Effector memory CD8-positive, alpha-beta T cell (primary cell): ENCODE measurements around the gene CHST9.

ENCODE experiments used
- ATAC-seq: fragments of 150-1000 bp; cut with Tn5 transposase; replicated peaks from 2 replicates; pipeline ENCODE4 v1.10.0; 2021; ENCODE audit warnings: mild to moderate bottlenecking, moderate library complexity
- DNase-seq, 3 experiments: peaks; one replicate each; pipeline ENCODE4 v3.0.0; 2021
- H3K27ac Mint-ChIP-seq, 2 donors: one replicate each; pipeline ENCODE4 v1.8.0; 2022; ENCODE audit warnings: mild to moderate bottlenecking in 2 of 2, mixed read lengths in 2 of 2, moderate library complexity in 2 of 2
- H3K27me3 Mint-ChIP-seq, 2 donors: one replicate each; pipeline ENCODE4 v1.8.0; 2022; ENCODE audit warnings: mixed read lengths in 2 of 2
- H3K36me3 Mint-ChIP-seq: one replicate; pipeline ENCODE4 v1.8.0; 2022; ENCODE audit warnings: mild to moderate bottlenecking, moderate library complexity, mixed read lengths; ENCODE audit not compliant: insufficient read depth
- H3K4me1 Mint-ChIP-seq, 2 donors: one replicate each; pipeline ENCODE4 v1.8.0; 2022; ENCODE audit warnings: low read depth in 2 of 2, mixed read lengths in 2 of 2
- H3K4me3 Mint-ChIP-seq, 2 donors: one replicate each; pipeline ENCODE4 v1.8.0; 2022; ENCODE audit warnings: mild to moderate bottlenecking in 2 of 2, mixed read lengths in 2 of 2, moderate library complexity in 2 of 2
- H3K9me3 Mint-ChIP-seq, 2 donors: one replicate each; pipeline ENCODE4 v1.8.0; 2022; ENCODE audit warnings: mixed read lengths in 2 of 2

The CHST9 gene

DNA sequence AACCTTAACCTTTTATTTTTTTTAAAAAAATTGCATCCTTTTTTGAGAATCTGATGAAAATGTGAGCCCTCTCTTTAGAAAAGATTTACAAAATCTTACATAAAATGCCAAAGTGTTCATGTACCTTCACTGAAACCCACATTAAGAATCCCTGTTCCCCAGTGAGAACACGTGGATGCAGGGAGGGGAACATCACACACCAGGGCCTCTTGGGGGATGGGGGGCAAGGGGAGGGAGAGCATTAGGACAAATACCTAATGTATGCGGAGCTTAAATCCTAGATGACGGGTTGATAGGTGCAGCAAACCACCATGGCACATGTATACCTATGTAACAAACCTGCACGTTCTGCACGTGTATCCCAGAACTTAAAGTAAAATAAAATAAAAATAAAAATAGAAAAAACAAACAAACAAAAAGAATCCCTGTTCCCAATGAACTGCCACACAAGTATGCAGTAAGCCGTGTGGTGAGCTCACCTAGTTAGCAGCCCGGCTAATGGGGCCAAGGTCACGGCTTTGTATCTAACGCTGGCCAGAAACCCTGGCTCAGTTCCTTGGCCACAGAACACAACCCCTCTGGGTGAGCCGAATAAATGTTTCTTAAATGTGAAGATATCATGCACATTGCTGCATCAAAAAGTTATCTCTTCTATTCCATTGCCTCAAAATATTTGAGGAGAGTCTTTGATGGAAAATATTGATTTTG lies 41.4 kb downstream of the CHST9 start:
- H3K4me1 Mint-ChIP-seq: no peaks in the 10 kb centered on the region
- no peak overlapping the region for H3K4me3 Mint-ChIP-seq
- ATAC-seq (no peak), DNase-seq (no peak)
- H3K9me3 Mint-ChIP-seq: peaks cover 5 to 8% of the 10 kb centered on the region in 2 donors
- no peak overlapping the region for H3K27ac Mint-ChIP-seq
- no peaks in the 10 kb centered on the region for H3K27me3 Mint-ChIP-seq
- no peaks in the 10 kb centered on the region for H3K36me3 Mint-ChIP-seq

GRCh38 chr18:27142891-27143290 lies 42.2 kb downstream of the CHST9 start:
- Mint-ChIP-seq H3K27me3 (no peaks in the 10 kb centered on the region), H3K4me1 (no peaks in the 10 kb centered on the region), H3K27ac (no peak overlapping the region), H3K9me3 (peaks cover 4 to 13% of the 10 kb centered on the region in 2 donors), H3K4me3 (no peak overlapping the region), H3K36me3 (no peaks in the 10 kb centered on the region)
- ATAC-seq: no peak
- DNase-seq: no peak

DNA sequence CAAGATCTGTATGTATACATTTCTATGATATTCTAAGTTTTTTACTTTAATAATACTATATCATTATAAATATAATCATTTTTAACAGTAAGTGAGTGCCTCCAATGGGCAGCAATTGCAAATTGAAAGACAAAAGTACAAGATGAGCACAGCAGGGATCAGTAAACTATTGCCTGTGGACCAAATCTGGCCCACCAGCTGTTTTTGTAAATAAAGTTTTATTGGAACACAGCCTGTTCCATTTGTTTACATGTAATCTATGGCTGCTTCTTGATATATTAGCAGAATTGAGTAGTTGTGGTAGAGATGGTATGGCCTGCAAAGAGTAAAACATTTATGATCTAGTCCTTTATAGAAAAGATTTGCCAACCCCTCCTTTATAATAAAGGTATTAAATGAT lies 43.2 kb downstream of the CHST9 start:
- ATAC-seq (no peak), DNase-seq (no peak)
- Mint-ChIP-seq H3K36me3 (no peaks in the 10 kb centered on the region), H3K4me3 (no peak overlapping the region), H3K9me3 (peaks cover 0 to 7% of the 10 kb centered on the region in 2 donors), H3K27me3 (no peaks in the 10 kb centered on the region), H3K4me1 (no peaks in the 10 kb centered on the region), H3K27ac (no peak overlapping the region)

GRCh38 chr18:27138079-27138478 lies 47.0 kb downstream of the CHST9 start:
- no peaks in the 10 kb centered on the region for H3K4me1 Mint-ChIP-seq
- no peak for ATAC-seq
- no peak overlapping the region for H3K27ac Mint-ChIP-seq
- no peaks in the 10 kb centered on the region for H3K36me3 Mint-ChIP-seq
- H3K27me3 Mint-ChIP-seq: no peaks in the 10 kb centered on the region
- peaks cover 6 to 16% of the 10 kb centered on the region in 2 donors for H3K9me3 Mint-ChIP-seq
- no peak overlapping the region for H3K4me3 Mint-ChIP-seq
- no peak for DNase-seq

DNA sequence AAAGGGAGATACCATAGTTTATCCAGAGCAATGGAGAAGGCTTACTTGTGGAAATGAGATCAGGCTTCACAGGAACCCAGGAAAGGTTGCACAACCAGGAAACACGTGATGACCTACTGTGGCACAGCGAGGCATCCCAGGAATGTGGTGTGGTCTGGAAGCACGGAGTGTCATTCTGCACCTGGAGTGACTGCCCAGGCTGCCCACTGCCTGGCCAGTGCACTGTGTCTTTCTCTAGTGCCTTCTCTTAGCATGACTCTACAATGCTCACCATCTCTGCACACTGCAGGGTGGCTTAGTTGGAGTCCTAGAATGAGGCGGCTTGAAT lies 48.9 kb downstream of the CHST9 start:
- DNase-seq (no peak), ATAC-seq (no peak)
- H3K4me3 Mint-ChIP-seq: no peak overlapping the region
- no peaks in the 10 kb centered on the region for H3K27me3 Mint-ChIP-seq
- no peaks in the 10 kb centered on the region for H3K4me1 Mint-ChIP-seq
- peaks cover 7 to 20% of the 10 kb centered on the region in 2 donors for H3K9me3 Mint-ChIP-seq
- H3K27ac Mint-ChIP-seq: no peak overlapping the region
- no peaks in the 10 kb centered on the region for H3K36me3 Mint-ChIP-seq

DNA sequence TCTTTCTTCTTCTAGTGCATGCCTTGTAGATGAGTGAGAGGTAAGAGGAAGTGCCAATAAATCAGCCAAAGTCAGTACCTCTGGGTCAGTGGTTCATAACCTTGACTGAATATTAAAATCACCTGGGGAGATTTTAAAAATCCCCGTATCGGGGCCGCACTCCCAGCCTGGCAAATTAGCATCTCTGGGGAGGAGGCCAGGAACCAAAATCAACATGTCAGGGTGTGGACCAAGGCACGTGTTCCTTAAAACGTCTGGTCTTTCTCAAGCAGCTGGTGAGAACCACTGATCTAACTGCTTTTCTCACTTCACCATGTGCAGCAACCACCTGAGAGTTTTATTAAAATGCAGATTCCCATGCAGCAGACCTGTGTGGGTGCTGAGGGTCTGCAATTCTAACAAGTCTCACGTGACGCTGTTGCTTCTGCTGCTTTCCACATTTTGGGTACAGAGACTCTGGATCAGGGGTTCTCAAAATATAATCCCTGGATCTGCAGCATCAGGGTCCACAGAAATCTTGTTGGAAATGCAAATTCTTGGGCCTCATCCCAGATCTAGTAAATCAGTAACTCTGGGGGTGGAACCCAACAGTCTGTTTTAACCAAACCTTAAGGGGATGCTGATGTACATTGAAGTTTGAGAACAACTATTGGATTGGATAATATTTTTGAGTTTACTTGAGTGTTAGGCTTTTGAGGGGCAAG lies 49.5 kb downstream of the CHST9 start:
- Mint-ChIP-seq H3K9me3 (peaks cover 9 to 20% of the 10 kb centered on the region in 2 donors), H3K4me3 (no peak overlapping the region), H3K4me1 (no peaks in the 10 kb centered on the region), H3K27me3 (no peaks in the 10 kb centered on the region), H3K36me3 (no peaks in the 10 kb centered on the region), H3K27ac (no peak overlapping the region)
- DNase-seq: no peak
- no peak for ATAC-seq

DNA sequence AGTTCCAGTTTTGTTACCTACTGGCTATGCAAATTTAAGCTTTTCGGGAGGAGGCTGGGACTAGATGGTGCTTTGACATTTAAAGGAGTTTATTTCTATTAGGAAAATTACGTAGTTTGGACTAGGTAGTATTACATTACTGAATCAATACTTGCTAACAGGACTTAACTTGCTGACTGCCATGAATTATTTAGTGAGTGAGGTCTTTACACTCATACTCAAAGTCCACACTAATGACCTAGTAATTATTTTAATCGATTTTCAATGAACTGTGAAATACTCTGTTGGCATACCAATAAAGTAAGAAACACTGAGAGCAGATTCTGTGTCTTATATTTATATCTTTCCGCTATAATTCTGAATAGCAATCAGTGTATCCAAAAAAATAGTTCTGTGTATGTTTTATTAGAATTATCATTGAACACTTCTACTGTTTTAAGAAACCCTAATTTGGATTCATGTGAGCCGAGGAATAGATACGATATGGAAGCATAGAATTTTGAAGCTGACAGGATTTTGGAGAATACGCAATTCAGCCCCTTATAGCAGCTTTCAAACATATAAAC lies 55.0 kb downstream of the CHST9 start:
- Mint-ChIP-seq H3K9me3 (peaks cover 9 to 13% of the 10 kb centered on the region in 2 donors), H3K4me1 (no peaks in the 10 kb centered on the region), H3K36me3 (no peaks in the 10 kb centered on the region), H3K4me3 (no peak overlapping the region), H3K27ac (no peak overlapping the region), H3K27me3 (no peaks in the 10 kb centered on the region)
- ATAC-seq (no peak), DNase-seq (no peak)

GRCh38 chr18:27124196-27124595 lies 60.9 kb downstream of the CHST9 start:
- no peaks in the 10 kb centered on the region for H3K36me3 Mint-ChIP-seq
- peaks cover 0 to 5% of the 10 kb centered on the region in 2 donors for H3K9me3 Mint-ChIP-seq
- no peak overlapping the region for H3K4me3 Mint-ChIP-seq
- DNase-seq: no peak
- H3K27ac Mint-ChIP-seq: no peak overlapping the region
- no peaks in the 10 kb centered on the region for H3K27me3 Mint-ChIP-seq
- no peak for ATAC-seq
- H3K4me1 Mint-ChIP-seq: no peaks in the 10 kb centered on the region

GRCh38 chr18:27121108-27121507 lies 64.0 kb downstream of the CHST9 start:
- H3K9me3 Mint-ChIP-seq: peaks cover 5 to 7% of the 10 kb centered on the region in 2 donors
- H3K36me3 Mint-ChIP-seq: no peaks in the 10 kb centered on the region
- no peaks in the 10 kb centered on the region for H3K27me3 Mint-ChIP-seq
- H3K27ac Mint-ChIP-seq: no peak overlapping the region
- H3K4me3 Mint-ChIP-seq: no peak overlapping the region
- ATAC-seq (no peak), DNase-seq (no peak)
- H3K4me1 Mint-ChIP-seq: no peaks in the 10 kb centered on the region

GRCh38 chr18:27120246-27120645 lies 64.9 kb downstream of the CHST9 start:
- Mint-ChIP-seq H3K27me3 (no peaks in the 10 kb centered on the region), H3K27ac (no peak overlapping the region), H3K9me3 (peaks cover 5 to 12% of the 10 kb centered on the region in 2 donors), H3K4me1 (no peaks in the 10 kb centered on the region), H3K4me3 (no peak overlapping the region), H3K36me3 (no peaks in the 10 kb centered on the region)
- no peak for DNase-seq
- ATAC-seq: no peak

- Mint-ChIP-seq H3K36me3 (no peaks in the 10 kb centered on the region), H3K4me1 (no peaks in the 10 kb centered on the region), H3K4me3 (no peak overlapping the region), H3K27me3 (no peaks in the 10 kb centered on the region), H3K27ac (no peak overlapping the region), H3K9me3 (peaks cover 5 to 14% of the 10 kb centered on the region in 2 donors)
- no peak for ATAC-seq
- no peak for DNase-seq
Observed at GRCh38 chr18:27118973-27119372, 66.1 kb downstream of the CHST9 start.

GRCh38 chr18:27114842-27115241 lies 70.3 kb downstream of the CHST9 start:
- Mint-ChIP-seq H3K36me3 (no peaks in the 10 kb centered on the region), H3K27ac (no peak overlapping the region), H3K27me3 (no peaks in the 10 kb centered on the region), H3K4me1 (no peaks in the 10 kb centered on the region), H3K4me3 (no peak overlapping the region), H3K9me3 (peaks cover 7 to 21% of the 10 kb centered on the region in 2 donors)
- ATAC-seq: no peak
- no peak for DNase-seq

- DNase-seq: no peak
- Mint-ChIP-seq H3K9me3 (peaks cover 3 to 25% of the 10 kb centered on the region in 2 donors), H3K36me3 (no peaks in the 10 kb centered on the region), H3K27me3 (no peaks in the 10 kb centered on the region), H3K4me3 (no peak overlapping the region), H3K4me1 (no peaks in the 10 kb centered on the region), H3K27ac (no peak overlapping the region)
- ATAC-seq: no peak
Observed at GRCh38 chr18:27113358-27113757, 71.8 kb downstream of the CHST9 start.

DNA sequence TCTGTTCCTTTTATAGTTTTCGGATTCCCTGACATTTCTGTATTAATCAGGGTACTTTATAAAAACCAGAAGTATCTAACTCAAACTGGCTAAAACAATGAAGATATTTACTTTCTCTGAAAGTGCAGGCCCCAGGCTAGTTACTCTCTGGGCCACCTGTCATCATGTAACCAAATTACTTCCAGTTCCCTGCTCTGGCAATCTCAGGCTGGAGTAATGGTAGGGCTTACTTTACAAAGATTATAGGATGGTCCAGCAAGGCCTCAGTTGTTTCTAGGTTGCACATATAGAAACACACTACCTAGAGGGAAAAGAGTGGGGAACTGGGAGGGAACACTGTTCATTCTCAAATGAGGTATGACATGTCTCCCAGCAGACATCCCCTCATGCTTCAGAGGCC lies 74.8 kb downstream of the CHST9 start:
- DNase-seq (no peak), ATAC-seq (no peak)
- Mint-ChIP-seq H3K4me3 (no peak overlapping the region), H3K27me3 (no peaks in the 10 kb centered on the region), H3K36me3 (no peaks in the 10 kb centered on the region), H3K9me3 (peaks cover 3 to 21% of the 10 kb centered on the region in 2 donors), H3K27ac (no peak overlapping the region), H3K4me1 (no peaks in the 10 kb centered on the region)
